Calu3 (cell line): ENCODE data around the gene PTBP1. TPM values are rescaled to one million over a fixed set of nuclear protein-coding genes. Genes with fewer than 3 reads are reported as not detected.

Source experiments
- BruUV-seq: library from RNA; stranded (reverse); fragments of 400-500 nt; replicated peaks from 2 replicates; lab custom pipeline; 2021; lab: Mats Ljungman, UMichigan
- CTCF ChIA-PET: fragments of 300-600 bp; sonication (Branson Sonifier 250); formaldehyde crosslinking; loops from one replicate; lab custom pipeline; 2022; ENCODE audit warnings: antibody characterized with exemption; lab: Charles Lee
- DNase-seq: peaks from one replicate; pipeline ENCODE4 v3.0.0; 2022
- H3K27ac Mint-ChIP-seq: one replicate; pipeline ENCODE4 v1.8.0; 2022; ENCODE audit warnings: mixed read lengths; ENCODE audit not compliant: unreplicated experiment
- H3K27me3 Mint-ChIP-seq: one replicate; pipeline ENCODE4 v1.8.0; 2022; ENCODE audit warnings: mixed read lengths; ENCODE audit not compliant: unreplicated experiment
- H3K36me3 Mint-ChIP-seq: one replicate; pipeline ENCODE4 v1.8.0; 2022; ENCODE audit warnings: mild to moderate bottlenecking, moderate library complexity, mixed read lengths; ENCODE audit not compliant: insufficient read depth, unreplicated experiment
- H3K4me1 Mint-ChIP-seq: one replicate; pipeline ENCODE4 v1.8.0; 2022; ENCODE audit warnings: mild to moderate bottlenecking, low read depth, mixed read lengths; ENCODE audit not compliant: unreplicated experiment
- H3K4me3 Mint-ChIP-seq: one replicate; pipeline ENCODE4 v1.8.0; 2022; ENCODE audit warnings: mild to moderate bottlenecking, low read depth, moderate library complexity, mixed read lengths; ENCODE audit not compliant: unreplicated experiment
- H3K9me3 Mint-ChIP-seq: one replicate; pipeline ENCODE4 v1.8.0; 2022; ENCODE audit warnings: low read depth, mixed read lengths; ENCODE audit not compliant: unreplicated experiment
- intact Hi-C: fragments of 100-400 bp; cut with micrococcal nuclease; formaldehyde crosslinking; loops from one replicate; pipeline ENCODE4 v1.10.0; 2022; ENCODE audit not compliant: unreplicated experiment
- total RNA-seq: library from RNA; stranded (reverse); gene quantifications from 2 replicates; pipeline ENCODE4 v1.2.3, GENCODE V29; 2022
- TF ChIP-seq, protein P1 (sequence below): fragments of 200-600 bp; IDR thresholded peaks from one replicate; pipeline ENCODE4 v1.8.0; 2022; ENCODE audit warnings: antibody characterized with exemption; ENCODE audit not compliant: unreplicated experiment

Gene PTBP1
- total RNA-seq, 1 experiment from 2014 or later: 409 TPM

DNA sequence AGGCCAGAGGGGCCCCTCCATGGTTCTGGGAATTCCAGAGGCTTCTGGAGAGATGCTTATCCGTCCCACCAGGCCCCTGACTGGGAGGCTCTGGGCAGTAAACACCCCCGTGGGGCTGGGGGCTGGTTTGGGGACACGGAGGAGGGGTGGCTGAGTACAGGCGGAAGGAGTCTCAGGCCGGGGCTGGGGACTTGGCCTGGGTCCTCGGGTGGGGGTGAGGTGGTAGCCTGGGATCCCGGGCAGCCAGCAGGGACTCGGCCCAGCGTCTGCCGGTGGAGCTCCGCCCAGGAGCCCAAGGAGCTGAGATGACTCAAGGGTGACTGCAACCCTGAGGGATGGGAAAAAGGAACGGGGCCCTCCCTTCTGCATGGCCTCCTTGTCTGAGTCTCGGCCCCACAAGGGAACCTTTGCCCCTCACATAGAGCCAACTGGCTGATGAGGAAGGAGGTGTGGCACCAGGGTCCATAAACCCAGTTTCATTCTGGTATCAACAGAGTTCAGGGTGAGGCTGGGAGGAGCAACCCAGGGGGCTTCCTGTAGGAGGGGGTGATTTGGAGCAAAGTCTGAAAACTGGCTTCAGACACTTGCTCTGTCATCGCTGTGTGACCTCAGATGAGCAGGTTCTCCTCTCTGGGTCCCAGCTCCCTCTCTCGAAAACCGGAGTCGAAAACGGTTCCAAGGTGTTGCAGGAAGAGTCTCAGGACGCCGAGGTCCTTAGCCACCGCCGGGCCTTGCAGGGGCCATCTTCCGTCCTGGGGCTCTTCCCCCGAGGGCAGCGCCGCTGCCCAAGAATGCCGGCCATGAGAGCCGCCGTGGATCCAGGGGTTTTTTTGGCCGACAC lies 45.5 kb upstream of the PTBP1 start:
- intact Hi-C loops: no loop called here
- peak overlapping the region; percentile 78 for H3K4me3 Mint-ChIP-seq
- no peaks in the 10 kb centered on the region for H3K4me1 Mint-ChIP-seq
- peak overlapping the region; percentile 47 for H3K27ac Mint-ChIP-seq
- BruUV-seq: TSS peak; percentile 98
- H3K36me3 Mint-ChIP-seq: peaks cover 59% of the 10 kb centered on the region
- TF ChIP-seq, protein P1, sequence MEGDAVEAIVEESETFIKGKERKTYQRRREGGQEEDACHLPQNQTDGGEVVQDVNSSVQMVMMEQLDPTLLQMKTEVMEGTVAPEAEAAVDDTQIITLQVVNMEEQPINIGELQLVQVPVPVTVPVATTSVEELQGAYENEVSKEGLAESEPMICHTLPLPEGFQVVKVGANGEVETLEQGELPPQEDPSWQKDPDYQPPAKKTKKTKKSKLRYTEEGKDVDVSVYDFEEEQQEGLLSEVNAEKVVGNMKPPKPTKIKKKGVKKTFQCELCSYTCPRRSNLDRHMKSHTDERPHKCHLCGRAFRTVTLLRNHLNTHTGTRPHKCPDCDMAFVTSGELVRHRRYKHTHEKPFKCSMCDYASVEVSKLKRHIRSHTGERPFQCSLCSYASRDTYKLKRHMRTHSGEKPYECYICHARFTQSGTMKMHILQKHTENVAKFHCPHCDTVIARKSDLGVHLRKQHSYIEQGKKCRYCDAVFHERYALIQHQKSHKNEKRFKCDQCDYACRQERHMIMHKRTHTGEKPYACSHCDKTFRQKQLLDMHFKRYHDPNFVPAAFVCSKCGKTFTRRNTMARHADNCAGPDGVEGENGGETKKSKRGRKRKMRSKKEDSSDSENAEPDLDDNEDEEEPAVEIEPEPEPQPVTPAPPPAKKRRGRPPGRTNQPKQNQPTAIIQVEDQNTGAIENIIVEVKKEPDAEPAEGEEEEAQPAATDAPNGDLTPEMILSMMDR: no peak
- no peaks in the 10 kb centered on the region for H3K9me3 Mint-ChIP-seq
- CTCF ChIA-PET: interaction anchor here (0.5 to 1.1 kb wide), 3 partner anchors 10 to 166 kb away, joined by 3 to 4 read pairs (median 4); no protein-coding TSS in a partner anchor
- peak; percentile 75 for DNase-seq
- no peaks in the 10 kb centered on the region for H3K27me3 Mint-ChIP-seq

DNA sequence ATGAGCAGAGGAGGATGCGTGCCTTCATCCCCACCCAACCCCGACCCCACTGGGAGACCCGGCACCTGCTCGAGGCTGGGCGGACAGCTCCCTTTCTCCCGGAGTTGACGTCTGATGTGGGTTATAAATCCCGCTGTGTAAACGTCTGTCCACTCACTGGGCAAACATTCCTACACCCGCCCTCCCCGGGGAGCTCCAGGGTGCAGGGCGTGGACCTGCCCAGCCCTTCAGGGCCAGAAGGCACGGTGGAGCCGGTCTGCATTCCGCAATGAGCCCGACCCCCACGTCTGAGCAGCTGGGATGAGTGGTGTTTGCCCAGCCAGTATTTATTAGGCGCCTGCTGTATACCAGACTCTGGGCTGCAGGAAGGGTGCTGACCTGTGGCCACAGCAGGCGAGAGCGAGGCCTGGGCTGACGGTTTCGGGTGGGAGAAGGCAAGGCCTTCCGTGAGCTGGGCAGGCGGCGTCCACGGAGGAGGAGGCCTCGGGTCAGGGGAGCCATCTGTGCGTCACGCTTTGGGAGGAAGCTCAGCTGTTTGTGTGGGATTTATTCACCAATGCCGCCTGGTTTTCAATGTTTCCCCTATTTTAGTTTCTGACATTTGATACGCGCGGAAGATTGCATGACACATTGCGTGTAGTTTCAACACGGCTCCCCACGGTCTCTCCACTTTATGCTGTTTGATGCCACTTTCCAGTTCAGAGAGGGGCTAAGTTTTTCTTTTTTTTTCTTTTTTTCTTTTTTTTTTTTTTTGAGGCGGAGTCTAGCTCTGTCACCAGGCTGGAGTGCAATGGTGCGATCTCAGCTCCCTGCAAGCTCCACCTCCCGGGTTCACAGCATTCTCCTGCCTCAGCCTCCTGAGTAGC lies 44.4 kb upstream of the PTBP1 start:
- DNase-seq: peak; percentile 87
- H3K9me3 Mint-ChIP-seq: no peaks in the 10 kb centered on the region
- CTCF ChIA-PET: interaction anchor here (0.6 to 1.0 kb wide), 4 partner anchors 17 to 127 kb away, joined by 3 to 7 read pairs (median 3); no protein-coding TSS in a partner anchor
- H3K27me3 Mint-ChIP-seq: no peaks in the 10 kb centered on the region
- peaks cover 70% of the 10 kb centered on the region for H3K36me3 Mint-ChIP-seq
- TF ChIP-seq, protein P1: no peak
- BruUV-seq: TSS peak; percentile 29
- H3K27ac Mint-ChIP-seq: peak overlapping the region; percentile 63
- peak overlapping the region; percentile 78 for H3K4me3 Mint-ChIP-seq
- no peaks in the 10 kb centered on the region for H3K4me1 Mint-ChIP-seq
- intact Hi-C loops: no loop called here

DNA sequence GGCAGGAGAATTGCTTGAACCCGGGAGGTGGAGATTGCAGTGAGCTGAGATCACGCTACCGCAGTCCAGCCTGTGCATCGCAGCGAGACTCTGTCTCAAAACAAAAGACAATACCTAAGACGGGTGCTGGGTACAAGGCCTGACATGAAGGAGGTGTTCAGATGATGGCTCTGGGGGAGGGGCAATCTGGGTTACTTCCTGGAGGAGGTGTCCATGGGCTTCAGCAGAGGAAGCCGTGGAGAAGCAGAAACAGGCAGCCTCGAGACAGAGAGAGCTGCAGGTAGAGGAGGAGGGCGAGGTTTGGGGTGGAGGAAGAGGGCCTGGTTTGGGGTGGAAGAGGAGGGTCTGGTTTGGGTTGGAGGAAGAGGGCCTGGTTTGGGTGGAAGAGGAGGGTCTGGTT lies 42.7 kb upstream of the PTBP1 start:
- Mint-ChIP-seq H3K27me3 (no peaks in the 10 kb centered on the region), H3K4me3 (no peak overlapping the region), H3K36me3 (peaks cover 86% of the 10 kb centered on the region), H3K9me3 (no peaks in the 10 kb centered on the region), H3K4me1 (no peaks in the 10 kb centered on the region), H3K27ac (no peak overlapping the region)
- DNase-seq: no peak
- intact Hi-C loops: no loop called here
- TF ChIP-seq, protein P1: no peak
- BruUV-seq: no TSS peak
- CTCF ChIA-PET: no interaction called here

DNA sequence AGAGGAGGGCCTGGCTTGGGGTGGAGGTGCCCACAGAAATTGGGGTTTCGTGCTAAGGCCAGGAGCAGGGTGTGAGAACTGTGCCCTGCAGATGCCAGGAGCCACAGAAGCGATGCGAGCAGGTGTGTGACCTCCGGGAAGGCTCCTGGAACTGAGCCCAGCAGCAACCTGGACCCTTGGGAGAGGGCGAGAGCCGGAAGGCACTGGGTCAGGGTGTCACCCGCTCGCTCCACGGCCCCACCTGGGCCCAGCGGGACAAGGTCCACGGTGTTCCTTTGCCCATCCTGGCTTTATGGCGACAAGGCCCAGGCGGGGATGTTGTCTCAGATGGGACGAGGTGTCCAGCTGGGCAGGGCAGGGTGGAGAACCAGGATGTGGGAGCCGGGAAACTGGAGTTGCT lies 42.2 kb upstream of the PTBP1 start:
- intact Hi-C loops: no loop called here
- no peak for DNase-seq
- TF ChIP-seq, protein P1: no peak
- CTCF ChIA-PET: no interaction called here
- Mint-ChIP-seq H3K4me3 (no peak overlapping the region), H3K9me3 (no peaks in the 10 kb centered on the region), H3K36me3 (peaks cover 91% of the 10 kb centered on the region), H3K27me3 (no peaks in the 10 kb centered on the region), H3K27ac (no peak overlapping the region), H3K4me1 (no peaks in the 10 kb centered on the region)
- no TSS peak for BruUV-seq
